ENCODE results near the gene SLC24A5.

DNA sequence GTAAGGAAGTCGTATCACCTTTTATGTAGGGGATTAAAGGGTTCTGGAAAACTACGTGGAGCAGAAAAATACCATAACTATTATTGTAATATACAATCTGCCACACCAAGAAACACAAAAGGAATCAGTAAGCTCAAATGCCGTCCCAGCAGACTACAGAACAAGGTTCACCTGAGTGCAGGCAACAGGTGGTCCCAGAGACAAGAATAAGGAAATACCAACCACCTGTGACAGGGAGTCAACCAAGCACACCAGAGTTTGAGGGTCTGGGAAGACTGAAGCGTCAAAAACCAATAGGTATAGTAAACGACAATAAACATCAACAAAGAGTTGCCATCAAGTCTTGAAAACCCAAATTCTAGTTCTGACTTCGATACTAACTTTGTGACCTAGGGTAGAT lies 12.1 kb downstream of the SLC24A5 start:
- no peak for TF ChIP-seq YY1 (IDR thresholded peaks at IDR 0.05; ENCODE audit: insufficient read depth, insufficient read length)
- TF ChIP-seq ZNF274 (IDR thresholded peaks at IDR 0.05; ENCODE audit: low read depth, low read length): no peak
- no peak for TF ChIP-seq SUZ12 (IDR thresholded peaks at IDR 0.05; ENCODE audit: extremely low read depth, insufficient read depth, insufficient read length)

All from NT2/D1 (cell line).